GM18861 (cell line): ENCODE results near the gene TP53RK.

Source experiments
- ATAC-seq: cut with Tn5 transposase; IDR thresholded peaks from one replicate; pipeline ENCODE4 v1.9.1; 2021; ENCODE audit not compliant: unreplicated experiment

TP53RK gene

DNA sequence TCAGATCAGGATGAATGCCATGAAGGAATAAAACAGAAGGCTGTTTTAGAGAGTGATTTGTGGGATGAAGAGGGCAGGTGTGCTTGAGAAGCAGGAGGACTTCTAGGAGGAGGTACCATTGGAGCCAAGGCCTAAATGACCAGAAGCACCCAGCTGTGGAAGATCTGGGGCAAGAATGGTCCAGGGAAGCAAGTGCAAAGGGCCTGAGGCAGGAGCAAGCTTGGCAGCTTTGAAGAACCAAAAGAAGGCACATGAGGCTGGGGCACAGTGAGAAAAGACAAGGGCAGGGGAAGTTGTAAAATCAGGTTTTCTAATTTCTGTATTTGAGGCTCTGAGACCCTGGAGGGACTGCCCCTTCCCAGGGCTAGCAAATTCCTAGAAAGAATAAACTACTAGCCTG is 47.8 kb downstream of the TP53RK start:
- no peak for ATAC-seq

- no peak for ATAC-seq
These were observed 48.5 kb downstream of the TP53RK start for GRCh38 chr20:46640536-46641311.

- no peak for ATAC-seq
These were observed 49.2 kb downstream of the TP53RK start for GRCh38 chr20:46640044-46640443.

DNA sequence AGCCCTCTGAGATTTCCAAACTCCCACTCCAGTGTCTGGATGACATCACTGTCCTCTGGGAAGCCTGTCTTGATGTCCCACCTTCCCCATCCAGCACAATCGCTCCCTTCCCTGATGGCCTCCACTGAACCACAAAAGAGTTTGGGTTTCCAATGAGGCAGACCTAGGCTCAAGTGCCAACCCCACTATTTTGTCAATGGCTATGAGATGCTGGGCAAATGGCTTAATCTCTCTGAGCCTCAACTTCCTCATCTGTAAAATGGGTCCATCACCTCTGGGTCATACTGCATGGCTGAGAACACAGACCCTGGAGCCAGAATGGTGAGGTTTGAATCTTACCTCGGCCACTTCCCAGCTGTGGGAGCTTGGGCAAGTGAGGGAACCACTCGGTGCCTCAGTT is 49.7 kb downstream of the TP53RK start:
- no peak for ATAC-seq

DNA sequence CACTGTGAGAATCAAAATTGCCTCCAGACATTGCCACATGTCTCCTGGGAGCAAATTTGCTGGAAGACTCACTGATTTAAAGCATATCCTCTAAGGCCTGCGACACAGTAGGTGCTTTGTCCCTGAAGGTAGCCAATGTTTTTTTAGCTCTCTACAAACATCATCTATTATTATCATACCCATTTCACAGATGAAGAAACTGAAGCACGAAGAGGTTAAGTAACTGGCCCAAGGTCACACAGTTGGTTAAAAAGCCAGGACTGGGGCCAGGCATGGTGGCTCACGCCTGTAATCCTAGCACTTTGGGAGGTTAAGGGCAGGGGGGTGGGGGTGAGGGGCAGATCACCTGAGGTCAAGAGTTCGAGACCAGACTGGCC is 50.4 kb downstream of the TP53RK start:
- no peak for ATAC-seq

- no peak for ATAC-seq
These were observed 50.9 kb downstream of the TP53RK start for GRCh38 chr20:46638134-46638897.

- no peak for ATAC-seq
These were observed 51.7 kb downstream of the TP53RK start for GRCh38 chr20:46637427-46638133.

DNA sequence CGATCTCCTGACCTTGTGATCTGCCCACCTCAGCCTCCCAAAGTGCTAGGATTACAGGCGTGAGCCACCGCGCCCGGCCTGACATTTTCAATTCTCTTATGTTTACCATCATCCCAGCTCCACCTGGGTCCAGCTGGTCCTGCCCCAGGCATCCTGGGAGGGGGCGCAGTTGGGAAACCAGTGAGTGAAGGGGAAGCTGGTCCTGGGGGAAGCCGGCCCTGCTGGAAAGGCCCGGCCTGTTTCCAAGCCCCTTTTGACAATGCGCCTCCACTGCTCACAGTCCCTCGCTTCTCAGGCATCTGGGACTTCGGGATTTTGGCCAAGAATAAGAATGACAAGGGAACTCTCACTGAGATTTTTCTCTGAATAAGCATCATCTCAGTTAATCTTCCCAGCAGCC is 52.2 kb downstream of the TP53RK start:
- no peak for ATAC-seq

DNA sequence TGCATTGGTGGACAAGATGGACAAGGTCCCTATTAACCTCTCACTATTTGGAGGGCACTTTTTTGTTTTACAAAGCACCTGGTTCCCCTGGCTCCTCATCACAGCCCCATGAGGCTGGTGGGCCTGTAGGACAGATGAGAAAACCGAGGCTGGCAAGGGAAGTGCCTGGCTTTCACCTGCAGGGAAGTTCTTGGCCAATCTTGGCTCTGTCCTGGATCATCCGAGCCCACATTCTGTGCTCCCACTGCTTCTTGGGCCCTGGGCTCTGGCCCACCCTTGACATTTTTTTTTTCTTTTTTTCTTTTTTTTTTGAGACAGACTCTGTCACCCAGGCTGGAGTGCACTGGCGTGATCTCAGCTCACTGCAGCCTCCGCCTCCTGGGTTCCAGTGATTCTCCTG is 52.7 kb downstream of the TP53RK start:
- ATAC-seq = no peak

DNA sequence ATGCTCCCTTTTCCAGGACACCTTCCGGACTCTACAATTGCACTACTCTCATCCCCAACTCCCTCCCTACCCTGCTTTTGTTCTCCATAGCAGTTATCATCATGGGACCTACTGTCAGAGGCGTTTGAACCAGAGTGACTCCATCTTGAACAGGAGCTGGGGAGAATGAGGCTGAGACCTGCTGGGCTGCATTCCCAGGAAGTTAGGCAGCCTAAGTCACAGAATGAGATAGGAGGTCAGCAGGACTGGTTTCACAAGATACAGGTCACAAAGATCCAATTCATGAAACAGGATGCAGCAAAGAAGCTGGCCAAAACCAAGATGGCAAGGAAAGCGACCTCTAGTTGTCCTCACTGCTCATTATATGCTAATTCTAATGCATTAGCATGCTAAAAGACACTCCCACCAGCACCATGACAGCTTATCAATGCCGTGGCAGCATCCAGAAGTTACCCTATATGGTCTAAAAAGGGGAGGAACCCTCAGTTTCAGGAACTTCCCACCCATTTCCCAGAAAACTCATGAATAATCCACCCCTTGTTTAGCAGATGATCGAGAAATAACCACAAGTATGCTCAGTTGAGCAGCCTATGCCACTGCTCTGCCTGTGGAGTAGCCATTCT is 53.6 kb downstream of the TP53RK start:
- no peak for ATAC-seq

DNA sequence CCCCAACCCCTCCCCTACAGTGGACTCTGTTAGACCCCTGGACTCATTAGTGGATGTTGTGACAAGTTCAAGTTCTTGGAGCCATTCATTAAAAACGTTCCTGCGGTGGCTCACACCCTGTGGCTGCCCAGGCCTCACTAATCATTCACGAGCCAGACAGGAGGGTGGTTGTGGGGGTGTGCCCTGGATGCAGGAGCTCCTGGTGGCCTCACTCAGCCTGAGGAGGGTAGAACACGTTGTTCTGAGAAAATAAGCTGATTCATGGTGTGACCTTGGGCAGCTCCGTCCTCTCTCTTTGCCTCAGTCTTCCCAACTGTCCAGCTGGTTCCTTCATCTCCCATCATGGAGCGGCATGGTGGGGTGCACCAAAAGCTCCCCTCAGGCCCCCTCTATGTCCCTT is 54.7 kb downstream of the TP53RK start:
- no peak for ATAC-seq
